Thymus (tissue), 11 donors: ENCODE results near the gene CCDC6. TPM values are rescaled to one million over a fixed set of nuclear protein-coding genes. Genes with fewer than 3 reads are reported as not detected.
A peak's percentile ranks its signal among the peaks of the same experiment; 100 is the strongest.
"Not testable (repeated sequence)": the region's sequence is repeated elsewhere in the genome, so short reads cannot be mapped to it uniquely, and the experiment has no call there.

ENCODE experiments used
- DNase-seq, 9 donors: peaks; one replicate each; pipeline ENCODE4 v3.0.0-alpha.2; 2013; ENCODE audit warnings: low spot score in 9 of 9, low read depth in 6 of 9, missing footprints in 1 of 9
- H3K27ac ChIP-seq, 2 donors: one replicate each; pipeline ENCODE4 v1.5.1; 2013; ENCODE audit warnings: control low read depth in 1 of 2, low read depth in 1 of 2, low read length in 1 of 2, mild to moderate bottlenecking in 1 of 2, moderate library complexity in 1 of 2
- H3K27me3 ChIP-seq, 2 donors: one replicate each; pipeline ENCODE4 v1.5.1; 2013; ENCODE audit warnings: low read length in 1 of 2; ENCODE audit not compliant: control insufficient read depth in 2 of 2, insufficient read depth in 1 of 2
- H3K36me3 ChIP-seq, 2 donors: one replicate each; pipeline ENCODE4 v1.5.1; 2013; ENCODE audit warnings: low read length in 1 of 2, mild to moderate bottlenecking in 1 of 2, moderate library complexity in 1 of 2; ENCODE audit not compliant: control insufficient read depth in 2 of 2, insufficient read depth in 2 of 2
- H3K4me1 ChIP-seq, 2 donors: one replicate each; pipeline ENCODE4 v1.5.1; 2013; ENCODE audit warnings: low read length in 2 of 2; ENCODE audit not compliant: control insufficient read depth in 2 of 2, insufficient read depth in 2 of 2
- H3K4me3 ChIP-seq, 2 donors: one replicate each; pipeline ENCODE4 v1.5.1; 2013; ENCODE audit warnings: low read length in 2 of 2, control low read depth in 1 of 2, mild to moderate bottlenecking in 1 of 2
- H3K9me3 ChIP-seq, 2 donors: one replicate each; pipeline ENCODE4 v1.5.1; 2013; ENCODE audit warnings: low read length in 1 of 2, mild to moderate bottlenecking in 1 of 2; ENCODE audit not compliant: control insufficient read depth in 2 of 2, insufficient read depth in 1 of 2
- WGBS: extraction: QIAGEN DNeasy Blood & Tissue Kit; methylation state at CpG from one replicate; pipeline ENCODE4 v1.1.7; 2013; 5-methylcytosine and 5-hydroxymethylcytosine counted together
- polyA plus RNA-seq: library from polyadenylated mRNA; stranded (reverse); fragments of 200-250 nt; gene quantifications from one replicate; pipeline ENCODE4 v1.2.3, GENCODE V29; 2013
- total RNA-seq: library from RNA; stranded (reverse); fragments of 120-200 nt; gene quantifications from one replicate; pipeline ENCODE4 v1.2.4, GENCODE V29; 2013
- donor health status: healthy.

CCDC6 gene
- total and polyA plus RNA-seq, 2 donors: 9.3 to 19.9 TPM

- H3K4me3 ChIP-seq: no peak overlapping the region
- H3K4me1 ChIP-seq: no peaks in the 10 kb centered on the region
- no peak overlapping the region for H3K27ac ChIP-seq
Measured at GRCh38 chr10:59880019-59880717, 26.2 kb downstream of the CCDC6 start.

GRCh38 chr10:59879363-59879913 lies 26.9 kb downstream of the CCDC6 start:
- no peak for DNase-seq
- H3K9me3 ChIP-seq: no peaks in the 10 kb centered on the region
- no peaks in the 10 kb centered on the region for H3K36me3 ChIP-seq
- 92% methylated on average over 4 of the region's 4 CpGs for WGBS
- H3K27ac ChIP-seq: no peak overlapping the region
- no peaks in the 10 kb centered on the region for H3K27me3 ChIP-seq
- no peaks in the 10 kb centered on the region for H3K4me1 ChIP-seq
- no peak overlapping the region for H3K4me3 ChIP-seq

More at GRCh38 chr10:59880019-59880717, 26.2 kb downstream of the CCDC6 start:
- DNase-seq: no peak
- Histone ChIP-seq H3K27me3 (no peaks in the 10 kb centered on the region), H3K9me3 (no peaks in the 10 kb centered on the region), H3K36me3 (no peaks in the 10 kb centered on the region)
- WGBS: 86% methylated on average over 6 of the region's 6 CpGs

GRCh38 chr10:59878915-59879314 lies 27.4 kb downstream of the CCDC6 start:
- 98% methylated on average over 2 of the region's 2 CpGs for WGBS
- Histone ChIP-seq H3K4me1 (no peaks in the 10 kb centered on the region), H3K36me3 (no peaks in the 10 kb centered on the region), H3K27ac (no peak overlapping the region), H3K9me3 (no peaks in the 10 kb centered on the region), H3K27me3 (no peaks in the 10 kb centered on the region), H3K4me3 (no peak overlapping the region)
- no peak for DNase-seq

- Histone ChIP-seq H3K4me1 (peaks cover 1 to 2% of the 10 kb centered on the region in 2 donors), H3K27ac (no peak overlapping the region), H3K4me3 (no peak overlapping the region), H3K27me3 (no peaks in the 10 kb centered on the region), H3K36me3 (no peaks in the 10 kb centered on the region), H3K9me3 (no peaks in the 10 kb centered on the region)
- 100% methylated on average over 2 of the region's 2 CpGs for WGBS
- DNase-seq: no peak
Measured at GRCh38 chr10:59878289-59878688, 28.1 kb downstream of the CCDC6 start.

GRCh38 chr10:59877191-59877671 lies 29.1 kb downstream of the CCDC6 start:
- Histone ChIP-seq H3K4me3 (no peak overlapping the region), H3K36me3 (no peaks in the 10 kb centered on the region), H3K27ac (no peak overlapping the region), H3K4me1 (peaks cover 5 to 11% of the 10 kb centered on the region in 2 donors), H3K27me3 (no peaks in the 10 kb centered on the region), H3K9me3 (no peaks in the 10 kb centered on the region)
- DNase-seq: no peak
- 97% methylated on average over 7 of the region's 7 CpGs for WGBS

GRCh38 chr10:59876695-59877094 lies 29.7 kb downstream of the CCDC6 start:
- Histone ChIP-seq H3K27ac (no peak overlapping the region), H3K27me3 (no peaks in the 10 kb centered on the region), H3K4me1 (peaks cover 5 to 14% of the 10 kb centered on the region in 2 donors), H3K4me3 (no peak overlapping the region), H3K36me3 (no peaks in the 10 kb centered on the region), H3K9me3 (no peaks in the 10 kb centered on the region)
- 96% methylated on average over 2 of the region's 2 CpGs for WGBS
- no peak for DNase-seq

GRCh38 chr10:59876208-59876607 lies 30.1 kb downstream of the CCDC6 start:
- not testable (repeated sequence) for H3K27ac ChIP-seq
- peaks cover 5 to 14% of the 10 kb centered on the region in 2 donors for H3K4me1 ChIP-seq
- 85% methylated on average over 9 of the region's 9 CpGs for WGBS

GRCh38 chr10:59873896-59874295 lies 32.5 kb downstream of the CCDC6 start:
- H3K4me1 ChIP-seq: peaks cover 5 to 14% of the 10 kb centered on the region in 2 donors
- no peak overlapping the region for H3K27ac ChIP-seq
- no peak for DNase-seq
- H3K9me3 ChIP-seq: no peaks in the 10 kb centered on the region
- no peaks in the 10 kb centered on the region for H3K36me3 ChIP-seq
- WGBS: 91% methylated on average over 4 of the region's 4 CpGs
- H3K27me3 ChIP-seq: no peaks in the 10 kb centered on the region
- no peak overlapping the region for H3K4me3 ChIP-seq

More at GRCh38 chr10:59876208-59876607, 30.1 kb downstream of the CCDC6 start:
- not testable (repeated sequence) for H3K9me3 ChIP-seq, H3K27me3 ChIP-seq, DNase-seq, H3K4me3 ChIP-seq, H3K36me3 ChIP-seq

GRCh38 chr10:59872892-59873463 lies 33.4 kb downstream of the CCDC6 start:
- no peaks in the 10 kb centered on the region for H3K36me3 ChIP-seq
- no peak overlapping the region for H3K4me3 ChIP-seq
- peak in 1 of 9 donors; percentile 30 for DNase-seq
- no peaks in the 10 kb centered on the region for H3K27me3 ChIP-seq
- H3K27ac ChIP-seq: peak overlapping the region; percentile 20 to 83
- H3K4me1 ChIP-seq: peaks cover 11 to 20% of the 10 kb centered on the region in 2 donors
- H3K9me3 ChIP-seq: no peaks in the 10 kb centered on the region
- 63% methylated on average over 7 of the region's 7 CpGs for WGBS
